HepG2 (cell line): ENCODE results near the gene HUNK. TPM values are rescaled to one million over a fixed set of nuclear protein-coding genes. Genes with fewer than 3 reads are reported as not detected.

Source experiments
- ATAC-seq: fragments of 200-7000 bp; cut with Tn5 transposase; 3 replicates; pipeline ENCODE4 v1.9.1; 2020; ENCODE audit warnings: mild to moderate bottlenecking, moderate library complexity
- BruUV-seq: library from RNA; stranded (reverse); fragments of 400-500 nt; replicated peaks from 2 replicates; lab custom pipeline; 2021; lab: Mats Ljungman, UMichigan
- CTCF ChIA-PET: fragments of 300-600 bp; formaldehyde crosslinking; extraction: SDS; loops from one replicate; lab custom pipeline; 2021; ENCODE audit warnings: low total read pairs, inconsistent platforms, low intra/inter-chr PET ratio; lab: Yijun Ruan, JAX
- POLR2A ChIA-PET: fragments of 350-600 bp; sonication (Branson Sonifier 250); formaldehyde crosslinking; loops from one replicate; lab custom pipeline; 2020; ENCODE audit warnings: antibody characterized with exemption, inconsistent platforms; lab: Yijun Ruan, JAX
- DNase-seq: peaks from one replicate; pipeline ENCODE4 v3.0.0-alpha.2; 2015; ENCODE audit warnings: low spot score
- FAIRE-seq: peaks from 3 replicates; lab custom pipeline; 2011; peaks lifted over from hg19 to GRCh38; lab: Jason Lieb, UNC
- H2AFZ ChIP-seq: one replicate; pipeline ENCODE4 v1.6.1; 2011; ENCODE audit warnings: low read length, inconsistent platforms
- H3K27ac ChIP-seq: fragments of 300-600 bp; 3 replicates; pipeline ENCODE4 v1.8.0; 2011; ENCODE audit warnings: mixed run types, mild to moderate bottlenecking, mixed read lengths, low read length, inconsistent platforms; ENCODE audit not compliant: insufficient read depth; ENCODE audit errors: extremely low read length
- H3K27me3 ChIP-seq, 2 experiments: fragments of 200-600 bp in 1 of 2; 2 replicates in 1 of 2; 3 replicates in 1 of 2; pipeline versions ENCODE4 v1.6.0 to v1.8.0; 2011; ENCODE audit warnings: low read length in 2 of 2, mild to moderate bottlenecking in 2 of 2, moderate library complexity in 2 of 2, inconsistent platforms in 1 of 2; ENCODE audit not compliant: insufficient read depth in 2 of 2, control insufficient read depth in 1 of 2
- H3K36me3 ChIP-seq, 2 experiments: fragments of 200-600 bp in 1 of 2; replicated peaks in 1 of 2; 2 replicates in 1 of 2; 3 replicates in 1 of 2; pipeline versions ENCODE4 v1.5.1 to v1.8.0; 2011; ENCODE audit warnings: low read length in 2 of 2, inconsistent platforms in 1 of 2; ENCODE audit not compliant: insufficient read depth in 2 of 2, control insufficient read depth in 1 of 2
- H3K4me1 ChIP-seq: 2 replicates; pipeline ENCODE4 v1.5.1; 2012; ENCODE audit warnings: low read length, inconsistent platforms; ENCODE audit not compliant: insufficient read depth
- H3K4me2 ChIP-seq: 2 replicates; pipeline ENCODE4 v1.6.0; 2011; ENCODE audit warnings: low read depth, low read length, inconsistent platforms
- H3K4me3 ChIP-seq, 3 experiments: fragments of 200-600 bp in 1 of 3; sonication (generic), shearing (Covaris generic) in 1 of 3; replicated peaks in 1 of 3; 2 replicates each; pipeline ENCODE4 v1.5.1; 2011 to 2016; ENCODE audit warnings: low read length in 3 of 3, inconsistent platforms in 2 of 3, low read depth in 2 of 3, mild to moderate bottlenecking in 2 of 3, control low read depth in 1 of 3, mixed read lengths in 1 of 3; ENCODE audit not compliant: insufficient read depth in 1 of 3
- H3K79me2 ChIP-seq: one replicate; pipeline ENCODE4 v1.6.1; 2011; ENCODE audit warnings: low read length, inconsistent platforms; ENCODE audit not compliant: insufficient read depth
- H3K9ac ChIP-seq: 2 replicates; pipeline ENCODE4 v1.6.0; 2011; ENCODE audit warnings: mild to moderate bottlenecking, low read depth, low read length, inconsistent platforms; ENCODE audit not compliant: insufficient read depth
- H3K9me3 ChIP-seq: 2 replicates; pipeline ENCODE4 v1.5.1; 2012; ENCODE audit warnings: mild to moderate bottlenecking, low read length
- H4K20me1 ChIP-seq: 2 replicates; pipeline ENCODE4 v1.6.0; 2011; ENCODE audit warnings: inconsistent platforms, mild to moderate bottlenecking, low read length, moderate library complexity; ENCODE audit not compliant: insufficient read depth
- CAMTA2 ChIP-seq: sonication (generic); formaldehyde crosslinking; IDR thresholded peaks from 2 replicates; pipeline ENCODE4 v1.4.0; 2020; ENCODE audit warnings: mild to moderate bottlenecking, missing genetic modification reagents, borderline replicate concordance
- FOXP4 ChIP-seq: sonication (generic); formaldehyde crosslinking; IDR thresholded peaks from 2 replicates; pipeline ENCODE4 v1.4.0; 2020; ENCODE audit warnings: missing genetic modification reagents
- KDM5B ChIP-seq: sonication (generic); formaldehyde crosslinking; IDR thresholded peaks from 2 replicates; pipeline ENCODE4 v1.4.0; 2020; ENCODE audit warnings: missing genetic modification reagents, mild to moderate bottlenecking, borderline replicate concordance
- RBAK ChIP-seq: sonication (generic); formaldehyde crosslinking; IDR thresholded peaks from 2 replicates; pipeline ENCODE4 v1.5.1; 2020; ENCODE audit warnings: mild to moderate bottlenecking, missing genetic modification reagents
- SOX13 ChIP-seq, 3 experiments: fragments of 450-650 bp in 1 of 3; sonication (generic) in 1 of 3; formaldehyde crosslinking in 1 of 3; IDR thresholded peaks in 2 of 3; conservative IDR thresholded peaks in 1 of 3; 2 replicates each; pipeline versions ENCODE4 v1.5.0 to v1.6.1; 2016 to 2020; ENCODE audit warnings: antibody characterized with exemption in 1 of 3, mild to moderate bottlenecking in 1 of 3, missing compliant biosample characterization in 1 of 3, missing genetic modification reagents in 1 of 3, moderate library complexity in 1 of 3
- TFE3 ChIP-seq: IDR thresholded peaks from 2 replicates; pipeline ENCODE4 v1.6.1; 2016
- ZNF264 ChIP-seq: sonication (generic); formaldehyde crosslinking; IDR thresholded peaks from 2 replicates; pipeline ENCODE4 v1.4.0; 2020; ENCODE audit warnings: missing genetic modification reagents
- ZNF850 ChIP-seq: sonication (generic); formaldehyde crosslinking; conservative IDR thresholded peaks from 2 replicates; pipeline ENCODE4 v1.9.0; 2021; ENCODE audit warnings: mild to moderate bottlenecking, missing genetic modification reagents
- WGBS: methylation state at CpG from one replicate; pipeline ENCODE4 v1.1.6; 2017; ENCODE audit warnings: low lambda C conversion rate; 5-methylcytosine and 5-hydroxymethylcytosine counted together
- in situ Hi-C: cut with HindIII; loops from 2 replicates; pipeline ENCODE4 v1.10.0; 2017; ENCODE audit warnings: low pct_unique_long_range_greater_than_20kb; ENCODE audit not compliant: extremely low pct_ligation_motif_present
- intact Hi-C: fragments of 100-400 bp; cut with micrococcal nuclease; formaldehyde crosslinking; loops from one replicate; pipeline ENCODE4 v1.10.0; 2022; ENCODE audit not compliant: unreplicated experiment
- polyA plus RNA-seq, 8 experiments: library from polyadenylated mRNA; depleted of rRNA in 3 of 8; stranded (reverse) in 7 of 8; unstranded in 1 of 8; fragments of >200 nt; fragmentation: Illumina TruSeq in 4 of 8; extraction: Trizol in 4 of 8; gene quantifications; 2 replicates each; pipeline versions ENCODE4 v1.2.1 to v1.2.3, GENCODE V29; 2011 to 2016; ENCODE audit warnings: low read depth in 4 of 8, missing spikeins in 1 of 8, mixed read lengths in 1 of 8; ENCODE audit not compliant: insufficient read depth in 1 of 8
- total RNA-seq, 5 experiments: library from RNA; depleted of rRNA; stranded (reverse); fragments of >200 nt; fragmentation: Illumina TruSeq; extraction: Trizol; gene quantifications; 2 replicates each; pipeline ENCODE4 v1.2.3, GENCODE V29; 2016; ENCODE audit warnings: low read depth in 1 of 5

Gene HUNK
- total and polyA plus RNA-seq, 2 of the 13 experiments (the other 11 are each of a cell fraction or from before 2014, with no cell fraction given): 1.8 to 1.9 TPM

GRCh38 chr21:31920275-31920674, 47.5 kb downstream of the HUNK start:
- no peak for ATAC-seq
- Histone ChIP-seq H3K27me3 (no peaks in the 10 kb centered on the region), H3K79me2 (peaks cover 3% of the 10 kb centered on the region), H3K4me2 (no peak overlapping the region), H3K4me3 (no peak overlapping the region), H3K9me3 (no peaks in the 10 kb centered on the region), H3K9ac (no peak overlapping the region), H3K36me3 (peaks cover 0 to 2% of the 10 kb centered on the region in 2 experiments; a peak in 2 of 5 replicates), H2AFZ (no peak overlapping the region), H3K4me1 (peaks cover 50% of the 10 kb centered on the region), H3K27ac (no peak overlapping the region), H4K20me1 (no peaks in the 10 kb centered on the region)
- in situ Hi-C loops: no loop called here
- intact Hi-C loops: no loop called here
- POLR2A ChIA-PET: no interaction called here
- DNase-seq: no peak
- no TSS peak for BruUV-seq
- CTCF ChIA-PET: no interaction called here
- whole genome bisulfite sequencing: 47% methylated on average over 1 of the region's 1 CpG
- TF ChIP-seq ZNF264 (CRISPR knock-in tag) (no peak), FOXP4 (0 out of 2 replicates have a peak, but pooled peaks have one; percentile 12), CAMTA2 (CRISPR knock-in tag) (no peak), ZNF850 (no peak), SOX13 (IDR thresholded peaks at IDR 0.05) (no peak), SOX13 (CRISPR knock-in tag; conservative IDR thresholded peaks at IDR 0.05 in 1 of 2, IDR thresholded peaks at IDR 0.05 in 1 of 2) (peak in 1 of 2 experiments; percentile 59; a peak in 1 of 4 replicates), KDM5B (CRISPR knock-in tag) (no peak), RBAK (no peak), TFE3 (no peak)
- FAIRE-seq: no peak
